Upper lobe of left lung (tissue), 4 donors: ENCODE data around the gene MAP6.

Experiments
- POLR2A ChIP-seq, 4 donors: fragments of 450-650 bp; IDR thresholded peaks; one replicate each; pipeline ENCODE4 v1.5.1; 2016 to 2017; ENCODE audit warnings: antibody characterized with exemption in 4 of 4, mild to moderate bottlenecking in 2 of 4
- TF ChIP-seq, protein P1 (sequence below), 6 experiments: fragments of 450-650 bp in 4 of 6; fragments of 200-600 bp in 2 of 6; sonication (generic) in 2 of 6; IDR thresholded peaks; one replicate each; pipeline ENCODE4 v1.5.1; 2016 to 2019; ENCODE audit warnings: antibody characterized with exemption in 6 of 6

DNA sequence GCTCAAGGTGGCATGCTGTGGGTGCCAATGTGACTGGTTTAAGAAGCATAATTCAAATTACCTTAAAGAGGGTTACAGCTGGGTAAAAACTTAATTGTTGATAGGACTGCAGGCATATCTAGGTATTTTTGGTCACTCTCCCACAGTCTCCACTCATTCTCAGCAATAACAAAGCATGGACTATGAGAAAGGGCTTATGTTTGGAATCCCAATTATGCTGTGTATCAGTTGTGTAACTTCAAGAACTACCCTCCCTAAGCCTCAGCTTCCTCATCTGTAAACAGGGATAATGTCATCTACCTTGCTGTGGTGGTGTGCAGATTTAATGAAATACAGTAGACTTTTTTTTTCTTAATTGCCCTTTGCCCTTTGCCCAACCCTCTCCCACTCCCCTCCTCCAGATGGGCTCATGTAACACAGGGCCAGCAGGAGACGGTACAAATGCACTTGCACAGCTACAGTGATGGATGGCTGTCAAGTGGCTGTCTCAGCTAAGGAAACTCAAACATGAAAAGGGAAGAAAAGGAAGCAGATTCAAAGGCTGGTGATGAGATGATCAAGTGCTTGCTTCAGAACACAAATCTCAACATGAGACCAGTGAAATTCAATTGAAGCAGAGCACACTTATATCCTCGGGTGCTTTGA is 37.6 kb downstream of the MAP6 start:
- TF ChIP-seq, protein P1, sequence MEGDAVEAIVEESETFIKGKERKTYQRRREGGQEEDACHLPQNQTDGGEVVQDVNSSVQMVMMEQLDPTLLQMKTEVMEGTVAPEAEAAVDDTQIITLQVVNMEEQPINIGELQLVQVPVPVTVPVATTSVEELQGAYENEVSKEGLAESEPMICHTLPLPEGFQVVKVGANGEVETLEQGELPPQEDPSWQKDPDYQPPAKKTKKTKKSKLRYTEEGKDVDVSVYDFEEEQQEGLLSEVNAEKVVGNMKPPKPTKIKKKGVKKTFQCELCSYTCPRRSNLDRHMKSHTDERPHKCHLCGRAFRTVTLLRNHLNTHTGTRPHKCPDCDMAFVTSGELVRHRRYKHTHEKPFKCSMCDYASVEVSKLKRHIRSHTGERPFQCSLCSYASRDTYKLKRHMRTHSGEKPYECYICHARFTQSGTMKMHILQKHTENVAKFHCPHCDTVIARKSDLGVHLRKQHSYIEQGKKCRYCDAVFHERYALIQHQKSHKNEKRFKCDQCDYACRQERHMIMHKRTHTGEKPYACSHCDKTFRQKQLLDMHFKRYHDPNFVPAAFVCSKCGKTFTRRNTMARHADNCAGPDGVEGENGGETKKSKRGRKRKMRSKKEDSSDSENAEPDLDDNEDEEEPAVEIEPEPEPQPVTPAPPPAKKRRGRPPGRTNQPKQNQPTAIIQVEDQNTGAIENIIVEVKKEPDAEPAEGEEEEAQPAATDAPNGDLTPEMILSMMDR (IDR thresholded peaks at IDR 0.05), result no peak
- no peak for TF ChIP-seq POLR2A (IDR thresholded peaks at IDR 0.05)
